ENCODE measurements around the gene TMEM132C. TPM values are rescaled to one million over a fixed set of nuclear protein-coding genes. Genes with fewer than 3 reads are reported as not detected.

The TMEM132C gene
- total and polyA plus RNA-seq, 2 experiments from 2014 or later: 10.6 to 16.5 TPM

DNA sequence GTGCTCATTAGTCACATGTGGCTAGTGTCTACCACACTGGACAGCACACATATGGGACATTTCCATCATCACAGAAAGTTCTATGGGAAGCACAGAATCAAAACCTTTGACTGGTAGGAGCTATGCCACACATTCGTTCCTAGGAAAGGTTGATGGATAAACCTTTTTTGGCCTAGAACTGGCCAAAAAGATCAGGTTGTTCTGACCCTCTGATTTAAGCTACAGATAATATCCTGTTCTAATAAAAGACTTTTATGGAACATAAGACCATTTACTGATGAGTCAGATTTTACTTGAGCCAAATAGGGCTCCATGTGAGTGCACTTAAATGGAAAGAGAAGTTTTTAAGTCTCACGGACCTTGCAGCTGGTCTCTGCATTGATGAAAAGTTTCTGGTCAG lies 413.6 kb downstream of the TMEM132C start:
- DNase-seq (ENCODE audit: low spot score): no peak
- 79% methylated on average over 2 of the region's 2 CpGs for WGBS (ENCODE audit: low lambda C conversion rate, missing lambda C conversion rate)
- no peak overlapping the region for H2AFZ ChIP-seq
- no peak overlapping the region for H3K4me3 ChIP-seq
- no peaks in the 10 kb centered on the region for H3K4me1 ChIP-seq (ENCODE audit: insufficient read depth)
- H3K36me3 ChIP-seq (replicated peaks; ENCODE audit: insufficient read depth, low read depth): no peaks in the 10 kb centered on the region
- H4K20me1 ChIP-seq (ENCODE audit: insufficient read depth, poor library complexity, severe bottlenecking): no peaks in the 10 kb centered on the region
- no peaks in the 10 kb centered on the region for H3K79me2 ChIP-seq
- no peak overlapping the region for H3K4me2 ChIP-seq
- no peaks in the 10 kb centered on the region for H3K27me3 ChIP-seq
- H3K27ac ChIP-seq: no peak overlapping the region
- TF ChIP-seq, protein P1, sequence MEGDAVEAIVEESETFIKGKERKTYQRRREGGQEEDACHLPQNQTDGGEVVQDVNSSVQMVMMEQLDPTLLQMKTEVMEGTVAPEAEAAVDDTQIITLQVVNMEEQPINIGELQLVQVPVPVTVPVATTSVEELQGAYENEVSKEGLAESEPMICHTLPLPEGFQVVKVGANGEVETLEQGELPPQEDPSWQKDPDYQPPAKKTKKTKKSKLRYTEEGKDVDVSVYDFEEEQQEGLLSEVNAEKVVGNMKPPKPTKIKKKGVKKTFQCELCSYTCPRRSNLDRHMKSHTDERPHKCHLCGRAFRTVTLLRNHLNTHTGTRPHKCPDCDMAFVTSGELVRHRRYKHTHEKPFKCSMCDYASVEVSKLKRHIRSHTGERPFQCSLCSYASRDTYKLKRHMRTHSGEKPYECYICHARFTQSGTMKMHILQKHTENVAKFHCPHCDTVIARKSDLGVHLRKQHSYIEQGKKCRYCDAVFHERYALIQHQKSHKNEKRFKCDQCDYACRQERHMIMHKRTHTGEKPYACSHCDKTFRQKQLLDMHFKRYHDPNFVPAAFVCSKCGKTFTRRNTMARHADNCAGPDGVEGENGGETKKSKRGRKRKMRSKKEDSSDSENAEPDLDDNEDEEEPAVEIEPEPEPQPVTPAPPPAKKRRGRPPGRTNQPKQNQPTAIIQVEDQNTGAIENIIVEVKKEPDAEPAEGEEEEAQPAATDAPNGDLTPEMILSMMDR (IDR thresholded peaks at IDR 0.05; ENCODE audit: poor library complexity): no peak
- TF ChIP-seq EZH2 (IDR thresholded peaks at IDR 0.05; ENCODE audit: borderline replicate concordance): no peak
- TF ChIP-seq EZH2phosphoT487 (IDR thresholded peaks at IDR 0.05; ENCODE audit: low read depth, severe bottlenecking, unreplicated experiment): no peak
- H3K9me2 ChIP-seq (replicated peaks; ENCODE audit: insufficient read depth): no peaks in the 10 kb centered on the region
- no peaks in the 10 kb centered on the region for H3K9me3 ChIP-seq (ENCODE audit: low read depth)

DNA sequence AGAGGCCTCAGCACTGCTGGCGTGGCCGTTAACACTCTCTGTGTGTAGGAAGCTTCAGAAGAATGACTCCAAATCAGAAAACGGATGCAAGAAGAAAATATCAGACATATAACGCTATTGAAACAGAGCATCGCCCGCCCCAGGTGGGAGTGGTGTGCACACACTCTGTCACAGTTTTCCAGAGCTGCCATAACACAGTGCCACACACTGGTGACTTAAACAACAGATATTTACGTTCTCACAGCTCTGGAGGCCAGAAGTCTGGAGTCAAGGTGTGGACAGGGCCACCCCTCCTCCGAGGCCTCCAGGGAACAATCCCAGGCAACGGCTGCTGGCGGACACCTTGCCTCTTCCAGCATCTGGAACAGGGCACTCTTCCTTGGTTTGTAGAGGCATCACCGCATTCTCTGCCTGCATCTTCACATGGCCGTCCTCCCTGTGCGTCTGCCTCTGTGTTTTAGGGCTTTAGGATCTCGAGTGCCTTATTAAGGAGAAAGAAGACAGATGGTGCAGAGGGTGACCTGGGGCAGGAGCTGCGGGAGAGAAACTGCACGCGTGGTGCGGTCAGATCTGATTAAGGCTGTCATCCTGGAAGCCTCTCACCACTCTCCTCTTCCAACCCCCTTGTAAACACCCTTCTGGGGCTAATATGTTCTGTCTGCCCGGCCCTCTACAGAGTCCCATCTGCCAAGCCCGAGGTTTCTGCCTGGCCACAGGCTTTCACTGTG lies 415.7 kb downstream of the TMEM132C start:
- Histone ChIP-seq H3K9me3 (ENCODE audit: low read depth) (no peaks in the 10 kb centered on the region), H3K36me3 (replicated peaks; ENCODE audit: insufficient read depth, low read depth) (no peaks in the 10 kb centered on the region), H3K27me3 (no peaks in the 10 kb centered on the region), H3K9me2 (replicated peaks; ENCODE audit: insufficient read depth) (no peaks in the 10 kb centered on the region), H3K4me2 (no peak overlapping the region), H4K20me1 (ENCODE audit: insufficient read depth, poor library complexity, severe bottlenecking) (no peaks in the 10 kb centered on the region), H3K27ac (no peak overlapping the region), H3K4me1 (ENCODE audit: insufficient read depth) (no peaks in the 10 kb centered on the region), H2AFZ (no peak overlapping the region), H3K4me3 (no peak overlapping the region), H3K79me2 (no peaks in the 10 kb centered on the region)
- DNase-seq (ENCODE audit: low spot score): no peak
- WGBS (ENCODE audit: low lambda C conversion rate, missing lambda C conversion rate): 89% methylated on average over 20 of the region's 20 CpGs
- TF ChIP-seq EZH2 (IDR thresholded peaks at IDR 0.05; ENCODE audit: borderline replicate concordance): no peak
- TF ChIP-seq, protein P1 (IDR thresholded peaks at IDR 0.05; ENCODE audit: poor library complexity): no peak
- TF ChIP-seq EZH2phosphoT487 (IDR thresholded peaks at IDR 0.05; ENCODE audit: low read depth, severe bottlenecking, unreplicated experiment): no peak

DNA sequence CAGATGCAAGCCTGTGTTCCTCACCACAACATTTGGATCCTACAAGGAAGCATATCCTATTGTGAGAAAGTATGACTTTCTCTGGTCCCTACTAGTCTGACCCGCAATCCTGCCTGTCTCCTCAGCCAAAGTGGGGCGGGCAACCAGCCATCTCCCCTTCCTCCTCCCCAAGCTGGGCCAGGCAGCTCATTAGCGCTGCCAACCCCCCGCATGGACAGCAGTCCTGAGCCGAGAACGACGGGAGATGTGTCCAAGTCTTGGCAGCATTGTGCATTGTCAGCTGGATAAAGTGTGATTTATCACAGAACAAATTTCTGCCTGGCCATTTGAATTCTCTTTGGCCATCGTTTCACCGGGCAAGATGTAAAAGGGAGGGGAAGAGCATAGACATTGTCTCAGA lies 417.4 kb downstream of the TMEM132C start:
- H3K79me2 ChIP-seq: no peaks in the 10 kb centered on the region
- H4K20me1 ChIP-seq (ENCODE audit: insufficient read depth, poor library complexity, severe bottlenecking): no peaks in the 10 kb centered on the region
- H3K27me3 ChIP-seq: no peaks in the 10 kb centered on the region
- 86% methylated on average over 9 of the region's 9 CpGs for WGBS (ENCODE audit: low lambda C conversion rate, missing lambda C conversion rate)
- H3K4me2 ChIP-seq: no peak overlapping the region
- no peak for DNase-seq (ENCODE audit: low spot score)
- no peak overlapping the region for H3K4me3 ChIP-seq
- H3K9me2 ChIP-seq (replicated peaks; ENCODE audit: insufficient read depth): no peaks in the 10 kb centered on the region
- H2AFZ ChIP-seq: no peak overlapping the region
- TF ChIP-seq EZH2phosphoT487 (IDR thresholded peaks at IDR 0.05; ENCODE audit: low read depth, severe bottlenecking, unreplicated experiment): no peak
- TF ChIP-seq, protein P1 (IDR thresholded peaks at IDR 0.05; ENCODE audit: poor library complexity): no peak
- no peak for TF ChIP-seq EZH2 (IDR thresholded peaks at IDR 0.05; ENCODE audit: borderline replicate concordance)
- no peaks in the 10 kb centered on the region for H3K9me3 ChIP-seq (ENCODE audit: low read depth)
- H3K36me3 ChIP-seq (replicated peaks; ENCODE audit: insufficient read depth, low read depth): no peaks in the 10 kb centered on the region
- H3K27ac ChIP-seq: no peak overlapping the region
- H3K4me1 ChIP-seq (ENCODE audit: insufficient read depth): no peaks in the 10 kb centered on the region
